Measurements from ENCODE around the gene TMEM156. TPM values are rescaled to one million over a fixed set of nuclear protein-coding genes. Genes with fewer than 3 reads are reported as not detected.

Gene TMEM156
- total RNA-seq, 1 donor from 2014 or later, result not detected

DNA sequence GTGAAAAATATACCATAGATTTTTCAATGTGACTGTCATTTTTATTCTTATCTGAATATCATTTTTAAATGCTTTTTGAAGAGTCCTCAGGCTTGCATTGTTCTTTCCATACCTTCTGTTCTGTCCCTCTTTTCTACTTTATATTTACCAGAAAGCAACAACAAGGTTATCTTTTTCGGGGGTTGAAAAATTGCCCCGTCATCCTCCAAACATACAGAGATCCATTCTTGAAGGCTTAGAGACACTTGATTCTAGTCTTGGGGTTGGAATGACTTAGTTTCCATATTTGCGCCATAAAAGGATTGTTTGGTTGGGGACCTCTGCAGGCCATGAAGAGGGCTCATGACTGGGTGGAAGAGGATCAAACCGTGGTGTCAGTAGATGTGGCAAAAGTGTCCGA lies 101.1 kb downstream of the TMEM156 start:
- no peak for TF ChIP-seq CTCF (IDR thresholded peaks at IDR 0.05; ENCODE audit: partially characterized antibody, unreplicated experiment)
- DNase-seq, result no peak
- no peaks in the 10 kb centered on the region for H3K27me3 Mint-ChIP-seq (ENCODE audit: unreplicated experiment)
- no peaks in the 10 kb centered on the region for H3K9me3 Mint-ChIP-seq (ENCODE audit: unreplicated experiment)
- H3K4me3 Mint-ChIP-seq (ENCODE audit: unreplicated experiment), result no peak overlapping the region
- H3K27ac Mint-ChIP-seq (ENCODE audit: unreplicated experiment), result no peak overlapping the region
- H3K36me3 Mint-ChIP-seq (ENCODE audit: unreplicated experiment), result no peaks in the 10 kb centered on the region
- no peaks in the 10 kb centered on the region for H3K4me1 Mint-ChIP-seq (ENCODE audit: low read depth, unreplicated experiment)

- Mint-ChIP-seq H3K27ac (ENCODE audit: unreplicated experiment) (no peak overlapping the region), H3K36me3 (ENCODE audit: unreplicated experiment) (no peaks in the 10 kb centered on the region), H3K4me1 (ENCODE audit: low read depth, unreplicated experiment) (no peaks in the 10 kb centered on the region), H3K9me3 (ENCODE audit: unreplicated experiment) (no peaks in the 10 kb centered on the region), H3K4me3 (ENCODE audit: unreplicated experiment) (no peak overlapping the region), H3K27me3 (ENCODE audit: unreplicated experiment) (no peaks in the 10 kb centered on the region)
- no peak for TF ChIP-seq CTCF (IDR thresholded peaks at IDR 0.05; ENCODE audit: partially characterized antibody, unreplicated experiment)
- DNase-seq, result no peak
These were observed 101.5 kb downstream of the TMEM156 start for GRCh38 chr4:38930707-38931106.

GRCh38 chr4:38930204-38930603 lies 102.0 kb downstream of the TMEM156 start:
- Mint-ChIP-seq H3K27me3 (ENCODE audit: unreplicated experiment) (no peaks in the 10 kb centered on the region), H3K4me3 (ENCODE audit: unreplicated experiment) (no peak overlapping the region), H3K27ac (ENCODE audit: unreplicated experiment) (no peak overlapping the region), H3K9me3 (ENCODE audit: unreplicated experiment) (no peaks in the 10 kb centered on the region), H3K4me1 (ENCODE audit: low read depth, unreplicated experiment) (peaks cover 1% of the 10 kb centered on the region), H3K36me3 (ENCODE audit: unreplicated experiment) (no peaks in the 10 kb centered on the region)
- no peak for TF ChIP-seq CTCF (IDR thresholded peaks at IDR 0.05; ENCODE audit: partially characterized antibody, unreplicated experiment)
- DNase-seq, result no peak

DNA sequence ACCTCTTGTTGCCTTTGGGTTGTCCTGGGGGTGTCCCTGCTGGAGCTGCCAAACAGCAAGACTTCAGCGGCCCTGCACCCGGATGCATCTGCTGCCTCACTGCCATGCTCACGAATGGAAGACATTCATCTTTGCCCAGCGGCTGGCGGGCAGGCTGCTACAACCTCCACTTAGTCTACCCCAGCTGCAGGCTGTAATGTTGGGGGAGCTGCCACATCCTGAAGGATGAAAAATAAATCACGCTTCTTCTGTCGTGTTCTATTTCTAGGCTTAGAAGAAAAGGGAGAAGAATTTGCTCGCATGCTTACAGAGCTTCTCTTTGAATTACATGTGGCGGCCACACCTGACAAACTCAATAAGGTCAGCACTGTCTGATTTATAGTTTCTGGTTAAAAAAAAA lies 103.2 kb downstream of the TMEM156 start:
- H3K9me3 Mint-ChIP-seq (ENCODE audit: unreplicated experiment), result no peaks in the 10 kb centered on the region
- TF ChIP-seq CTCF (IDR thresholded peaks at IDR 0.05; ENCODE audit: partially characterized antibody, unreplicated experiment), result no peak
- peaks cover 1% of the 10 kb centered on the region for H3K4me1 Mint-ChIP-seq (ENCODE audit: low read depth, unreplicated experiment)
- no peaks in the 10 kb centered on the region for H3K36me3 Mint-ChIP-seq (ENCODE audit: unreplicated experiment)
- no peak for DNase-seq
- no peak overlapping the region for H3K4me3 Mint-ChIP-seq (ENCODE audit: unreplicated experiment)
- no peaks in the 10 kb centered on the region for H3K27me3 Mint-ChIP-seq (ENCODE audit: unreplicated experiment)
- no peak overlapping the region for H3K27ac Mint-ChIP-seq (ENCODE audit: unreplicated experiment)

- no peaks in the 10 kb centered on the region for H3K36me3 Mint-ChIP-seq (ENCODE audit: unreplicated experiment)
- H3K27me3 Mint-ChIP-seq (ENCODE audit: unreplicated experiment), result no peaks in the 10 kb centered on the region
- H3K4me3 Mint-ChIP-seq (ENCODE audit: unreplicated experiment), result no peak overlapping the region
- TF ChIP-seq CTCF (IDR thresholded peaks at IDR 0.05; ENCODE audit: partially characterized antibody, unreplicated experiment), result no peak
- H3K27ac Mint-ChIP-seq (ENCODE audit: unreplicated experiment), result no peak overlapping the region
- no peak for DNase-seq
- no peaks in the 10 kb centered on the region for H3K9me3 Mint-ChIP-seq (ENCODE audit: unreplicated experiment)
- H3K4me1 Mint-ChIP-seq (ENCODE audit: low read depth, unreplicated experiment), result peaks cover 1% of the 10 kb centered on the region
These were observed 103.6 kb downstream of the TMEM156 start for GRCh38 chr4:38928568-38928967.

Data from glutamatergic neuron (in vitro differentiated cells).